HG03521 (cell line): ENCODE data around the gene AUTS2.

Experiments used
- ATAC-seq: cut with Tn5 transposase; IDR thresholded peaks from one replicate; pipeline ENCODE4 v1.9.1; 2021; ENCODE audit warnings: mild to moderate bottlenecking, moderate library complexity; ENCODE audit not compliant: unreplicated experiment

The AUTS2 gene

GRCh38 chr7:70314221-70314620 is 715.9 kb downstream of the AUTS2 start:
- no peak for ATAC-seq

GRCh38 chr7:70316745-70317144 is 718.5 kb downstream of the AUTS2 start:
- ATAC-seq = no peak

GRCh38 chr7:70317356-70317755 is 719.1 kb downstream of the AUTS2 start:
- no peak for ATAC-seq

GRCh38 chr7:70318511-70318910 is 720.2 kb downstream of the AUTS2 start:
- ATAC-seq = no peak

GRCh38 chr7:70319057-70319456 is 720.8 kb downstream of the AUTS2 start:
- no peak for ATAC-seq

- ATAC-seq = no peak
These were observed 722.8 kb downstream of the AUTS2 start for GRCh38 chr7:70321016-70321590.

GRCh38 chr7:70322856-70323255 is 724.6 kb downstream of the AUTS2 start:
- no peak for ATAC-seq

GRCh38 chr7:70325509-70326101 is 727.3 kb downstream of the AUTS2 start:
- no peak for ATAC-seq

GRCh38 chr7:70334295-70334694 is 736.0 kb downstream of the AUTS2 start:
- no peak for ATAC-seq

GRCh38 chr7:70334871-70335270 is 736.6 kb downstream of the AUTS2 start:
- ATAC-seq = no peak

- no peak for ATAC-seq
These were observed 738.3 kb downstream of the AUTS2 start for GRCh38 chr7:70336536-70336935.

GRCh38 chr7:70338015-70338414 is 739.7 kb downstream of the AUTS2 start:
- ATAC-seq = no peak

GRCh38 chr7:70340236-70340635 is 742.0 kb downstream of the AUTS2 start:
- ATAC-seq = no peak

- ATAC-seq = no peak
These were observed 743.2 kb downstream of the AUTS2 start for GRCh38 chr7:70341446-70341845.

- no peak for ATAC-seq
These were observed 745.2 kb downstream of the AUTS2 start for GRCh38 chr7:70343519-70343918.

- no peak for ATAC-seq
These were observed 746.5 kb downstream of the AUTS2 start for GRCh38 chr7:70344726-70345125.

GRCh38 chr7:70346844-70347462 is 748.7 kb downstream of the AUTS2 start:
- ATAC-seq = no peak

GRCh38 chr7:70347463-70348254 is 749.4 kb downstream of the AUTS2 start:
- ATAC-seq = peak; percentile 82

- no peak for ATAC-seq
These were observed 750.8 kb downstream of the AUTS2 start for GRCh38 chr7:70349031-70349430.

- ATAC-seq = no peak
These were observed 751.5 kb downstream of the AUTS2 start for GRCh38 chr7:70349819-70350218.

- no peak for ATAC-seq
These were observed 753.8 kb downstream of the AUTS2 start for GRCh38 chr7:70352088-70352487.

GRCh38 chr7:70352906-70353305 is 754.6 kb downstream of the AUTS2 start:
- no peak for ATAC-seq
